ENCODE measurements around the gene FAM110D. TPM values are rescaled to one million over a fixed set of nuclear protein-coding genes. Genes with fewer than 3 reads are reported as not detected.

Gene FAM110D
- total and polyA plus RNA-seq, 2 donors (not counting 1 experiment from before 2014, with no cell fraction given): not detected

DNA sequence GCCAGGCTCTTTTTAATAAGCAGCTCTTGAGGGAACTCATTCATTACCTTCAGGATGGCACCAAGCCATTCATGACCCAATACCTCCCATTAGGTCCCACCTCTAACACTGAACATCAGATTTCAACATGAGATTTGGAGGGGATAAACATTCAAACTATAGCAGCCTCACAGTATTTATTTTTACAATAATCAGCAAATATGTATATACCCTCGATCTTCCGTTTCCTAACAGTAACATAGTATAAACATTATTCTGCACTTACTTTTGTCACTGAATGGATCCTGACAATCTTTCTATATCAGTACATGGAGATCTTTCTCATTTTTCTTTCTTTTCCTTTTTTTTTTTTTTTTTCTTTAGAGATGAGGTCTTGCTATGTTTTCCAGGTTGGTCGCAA is 36.9 kb downstream of the FAM110D start:
- Mint-ChIP-seq H3K27me3 (peaks cover 9% of the 10 kb centered on the region), H3K9me3 (ENCODE audit: insufficient read depth) (no peaks in the 10 kb centered on the region), H3K4me1 (no peaks in the 10 kb centered on the region), H3K27ac (no peak overlapping the region), H3K4me3 (no peak overlapping the region)
- H2AFZ ChIP-seq (ENCODE audit: insufficient read depth, low read depth, low read length, poor library complexity, severe bottlenecking): no peak overlapping the region
- no peak overlapping the region for H3K9ac ChIP-seq (ENCODE audit: low read length)
- DNase-seq: no peak
- no CpG with 5 or more reads among the region's 3 CpGs for WGBS (ENCODE audit: insufficient coverage)
- H3K4me3 ChIP-seq (ENCODE audit: control extremely low read depth in 1 of 5, extremely low read depth in 1 of 5, insufficient read depth in 1 of 5, low read depth in 2 of 5, low read length in 4 of 5): no peak overlapping the region
- H3K27ac ChIP-seq (ENCODE audit: low read length in 2 of 2): no peak overlapping the region
- ATAC-seq (ENCODE audit: low read depth): no peak
- no peak overlapping the region for H3K4me2 ChIP-seq (replicated peaks; ENCODE audit: low read depth, low read length, poor library complexity, severe bottlenecking)
- no peaks in the 10 kb centered on the region for H3K9me3 ChIP-seq (ENCODE audit: control extremely low read depth in 1 of 3, control insufficient read depth in 2 of 3, insufficient read depth in 1 of 3, low read length in 2 of 3)
- H4K20me1 ChIP-seq (ENCODE audit: control insufficient read depth, insufficient read depth, low read length, poor library complexity, severe bottlenecking): no peaks in the 10 kb centered on the region
- ChIA-PET POLR2A (no interaction called here), CTCF (no interaction called here)
- peaks cover 0 to 13% (median 4%) of the 10 kb centered on the region in 4 experiments for H3K27me3 ChIP-seq (replicated peaks in 1 of 4; ENCODE audit: control extremely low read depth in 1 of 4, control insufficient read depth in 3 of 4, insufficient read depth in 4 of 4, low read length in 3 of 4)
- H3K36me3 ChIP-seq (replicated peaks in 1 of 2; ENCODE audit: control extremely low read depth in 1 of 2, control insufficient read depth in 1 of 2, extremely low read depth in 1 of 2, insufficient read depth in 2 of 2, low read length in 1 of 2): no peaks in the 10 kb centered on the region
- H3K79me2 ChIP-seq (ENCODE audit: control insufficient read depth, insufficient read depth, low read length): no peaks in the 10 kb centered on the region
- no peaks in the 10 kb centered on the region for H3K4me1 ChIP-seq (ENCODE audit: control insufficient read depth in 2 of 2, insufficient read depth in 2 of 2, low read length in 2 of 2)
- intact Hi-C loops (cut with micrococcal nuclease): no loop called here
- TF ChIP-seq, protein P1, sequence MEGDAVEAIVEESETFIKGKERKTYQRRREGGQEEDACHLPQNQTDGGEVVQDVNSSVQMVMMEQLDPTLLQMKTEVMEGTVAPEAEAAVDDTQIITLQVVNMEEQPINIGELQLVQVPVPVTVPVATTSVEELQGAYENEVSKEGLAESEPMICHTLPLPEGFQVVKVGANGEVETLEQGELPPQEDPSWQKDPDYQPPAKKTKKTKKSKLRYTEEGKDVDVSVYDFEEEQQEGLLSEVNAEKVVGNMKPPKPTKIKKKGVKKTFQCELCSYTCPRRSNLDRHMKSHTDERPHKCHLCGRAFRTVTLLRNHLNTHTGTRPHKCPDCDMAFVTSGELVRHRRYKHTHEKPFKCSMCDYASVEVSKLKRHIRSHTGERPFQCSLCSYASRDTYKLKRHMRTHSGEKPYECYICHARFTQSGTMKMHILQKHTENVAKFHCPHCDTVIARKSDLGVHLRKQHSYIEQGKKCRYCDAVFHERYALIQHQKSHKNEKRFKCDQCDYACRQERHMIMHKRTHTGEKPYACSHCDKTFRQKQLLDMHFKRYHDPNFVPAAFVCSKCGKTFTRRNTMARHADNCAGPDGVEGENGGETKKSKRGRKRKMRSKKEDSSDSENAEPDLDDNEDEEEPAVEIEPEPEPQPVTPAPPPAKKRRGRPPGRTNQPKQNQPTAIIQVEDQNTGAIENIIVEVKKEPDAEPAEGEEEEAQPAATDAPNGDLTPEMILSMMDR (IDR thresholded peaks at IDR 0.05): no peak
- no peak for TF ChIP-seq EZH2 (IDR thresholded peaks at IDR 0.05; ENCODE audit: borderline replicate concordance, insufficient read depth, low read depth, low read length, poor library complexity, severe bottlenecking)

DNA sequence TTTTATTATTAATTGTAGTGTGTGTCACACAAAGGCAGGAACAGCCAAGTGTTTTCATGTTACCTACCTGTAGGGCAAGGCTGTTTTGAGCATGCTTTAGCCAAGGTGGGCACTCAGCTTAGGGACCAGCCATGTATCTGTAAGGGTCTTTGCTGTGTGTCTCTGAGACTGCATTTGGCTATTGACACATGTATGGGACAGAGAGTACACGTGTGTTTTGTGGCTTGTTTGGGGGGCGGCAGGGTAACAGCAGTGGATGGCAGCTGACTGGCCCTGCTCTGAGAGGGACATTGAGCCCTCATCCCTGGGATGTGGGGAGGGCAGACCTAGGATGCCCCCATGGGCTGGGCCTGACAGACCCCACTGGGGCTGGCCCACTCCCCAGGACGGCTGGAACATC is 38.4 kb downstream of the FAM110D start:
- H3K4me3 Mint-ChIP-seq: no peak overlapping the region
- CTCF ChIA-PET: interaction anchor here (1.1 kb wide), 1 partner anchor 220 kb away, joined by 3 read pairs; no protein-coding TSS in a partner anchor

More for the DNA sequence above, 38.4 kb downstream of the FAM110D start:
- no peaks in the 10 kb centered on the region for H3K9me3 Mint-ChIP-seq (ENCODE audit: insufficient read depth)
- Histone ChIP-seq H3K27ac (ENCODE audit: low read length in 2 of 2) (no peak overlapping the region), H3K9ac (ENCODE audit: low read length) (no peak overlapping the region), H3K27me3 (replicated peaks in 1 of 4; ENCODE audit: control extremely low read depth in 1 of 4, control insufficient read depth in 3 of 4, insufficient read depth in 4 of 4, low read length in 3 of 4) (peaks cover 0 to 13% (median 4%) of the 10 kb centered on the region in 4 experiments), H3K36me3 (replicated peaks in 1 of 2; ENCODE audit: control extremely low read depth in 1 of 2, control insufficient read depth in 1 of 2, extremely low read depth in 1 of 2, insufficient read depth in 2 of 2, low read length in 1 of 2) (no peaks in the 10 kb centered on the region), H3K4me2 (replicated peaks; ENCODE audit: low read depth, low read length, poor library complexity, severe bottlenecking) (no peak overlapping the region), H3K4me1 (ENCODE audit: control insufficient read depth in 2 of 2, insufficient read depth in 2 of 2, low read length in 2 of 2) (no peaks in the 10 kb centered on the region), H3K79me2 (ENCODE audit: control insufficient read depth, insufficient read depth, low read length) (no peaks in the 10 kb centered on the region), H3K4me3 (ENCODE audit: control extremely low read depth in 1 of 5, extremely low read depth in 1 of 5, insufficient read depth in 1 of 5, low read depth in 2 of 5, low read length in 4 of 5) (no peak overlapping the region), H2AFZ (ENCODE audit: insufficient read depth, low read depth, low read length, poor library complexity, severe bottlenecking) (no peak overlapping the region), H4K20me1 (ENCODE audit: control insufficient read depth, insufficient read depth, low read length, poor library complexity, severe bottlenecking) (no peaks in the 10 kb centered on the region), H3K9me3 (ENCODE audit: control extremely low read depth in 1 of 3, control insufficient read depth in 2 of 3, insufficient read depth in 1 of 3, low read length in 2 of 3) (no peaks in the 10 kb centered on the region)
- no peak for ATAC-seq (ENCODE audit: low read depth)
- POLR2A ChIA-PET: no interaction called here
- H3K27ac Mint-ChIP-seq: no peak overlapping the region
- peaks cover 9% of the 10 kb centered on the region for H3K27me3 Mint-ChIP-seq
- 94% methylated on average over 2 of the region's 3 CpGs for WGBS (ENCODE audit: insufficient coverage)
- DNase-seq: no peak
- no peaks in the 10 kb centered on the region for H3K4me1 Mint-ChIP-seq
- intact Hi-C loops (cut with micrococcal nuclease): no loop called here
- TF ChIP-seq EZH2 (IDR thresholded peaks at IDR 0.05; ENCODE audit: borderline replicate concordance, insufficient read depth, low read depth, low read length, poor library complexity, severe bottlenecking): no peak
- TF ChIP-seq, protein P1 (IDR thresholded peaks at IDR 0.05): no peak

Measured in B cell (primary cell).